HCT116 (cell line): ENCODE measurements around the gene HSP90AB1. TPM values are rescaled to one million over a fixed set of nuclear protein-coding genes. Genes with fewer than 3 reads are reported as not detected.

Source experiments
- ATAC-seq: fragments of 200-7000 bp; cut with Tn5 transposase; 2 replicates; pipeline ENCODE4 v1.9.1; 2020; ENCODE audit warnings: mild to moderate bottlenecking, moderate library complexity
- BruUV-seq: library from RNA; stranded (reverse); fragments of 400-500 nt; replicated peaks from 2 replicates; lab custom pipeline; 2021; lab: Mats Ljungman, UMichigan
- CTCF ChIA-PET: fragments of 300-600 bp; sonication (Branson Sonifier 250); formaldehyde crosslinking; loops from one replicate; lab custom pipeline; 2021; ENCODE audit warnings: antibody characterized with exemption; lab: Charles Lee
- POLR2A ChIA-PET: fragments of 300-600, 350-600 bp; sonication (Branson Sonifier 250); formaldehyde crosslinking; loops from one replicate; lab custom pipeline; 2021; ENCODE audit warnings: antibody characterized with exemption; lab: Charles Lee
- RAD21 ChIA-PET, 2 experiments: fragments of 300-600 bp; sonication (Branson Sonifier 250); formaldehyde crosslinking; loops; one replicate each; lab custom pipeline; 2023; ENCODE audit warnings: low total read pairs in 2 of 2; ENCODE audit not compliant: uncharacterized antibody in 2 of 2, unreplicated experiment in 2 of 2, low non-redundant PET in 1 of 2; lab: Charles Lee
- DNase-seq: peaks from one replicate; pipeline ENCODE4 v3.0.0-alpha.2; 2010; ENCODE audit warnings: low read depth, low spot score
- H2AFZ ChIP-seq: fragments of 200-600 bp; shearing (Covaris generic), sonication (generic); 2 replicates; pipeline ENCODE4 v1.6.1; 2017; ENCODE audit warnings: low read depth, mixed run types, mixed read lengths, antibody characterized with exemption, low read length; ENCODE audit not compliant: poor library complexity, severe bottlenecking
- H3K27ac ChIP-seq: 2 replicates; pipeline ENCODE4 v1.5.1; 2012; ENCODE audit warnings: low read depth, low read length
- H3K27me3 ChIP-seq: fragments of 200-600 bp; sonication (generic); 2 replicates; pipeline ENCODE4 v1.6.1; 2016; ENCODE audit warnings: mixed run types, low read length, mixed read lengths; ENCODE audit not compliant: insufficient read depth
- H3K36me3 ChIP-seq, 2 experiments: fragments of 200-500 bp in 1 of 2; fragments of 200-600 bp in 1 of 2; sonication (Bioruptor generic) in 1 of 2; sonication (generic) in 1 of 2; 2 replicates each; pipeline versions ENCODE4 v1.5.1 to v1.6.1; 2014 to 2016; ENCODE audit warnings: low read length in 2 of 2, inconsistent platforms in 1 of 2, mixed read lengths in 1 of 2, mixed run types in 1 of 2; ENCODE audit not compliant: insufficient read depth in 2 of 2, control insufficient read depth in 1 of 2
- H3K4me1 ChIP-seq, 2 experiments: fragments of 200-600 bp in 1 of 2; sonication (generic) in 1 of 2; 2 replicates each; pipeline versions ENCODE4 v1.5.1 to v1.6.1; 2012 to 2017; ENCODE audit warnings: low read length in 2 of 2, inconsistent platforms in 1 of 2, mild to moderate bottlenecking in 1 of 2, mixed read lengths in 1 of 2, mixed run types in 1 of 2, moderate library complexity in 1 of 2; ENCODE audit not compliant: insufficient read depth in 2 of 2, control insufficient read depth in 1 of 2
- H3K4me2 ChIP-seq: fragments of 200-600 bp; sonication (generic); 2 replicates; pipeline ENCODE4 v1.6.1; 2017; ENCODE audit warnings: mixed run types, low read length, mixed read lengths
- H3K4me3 ChIP-seq, 2 experiments: fragments of 200-600 bp in 1 of 2; sonication (generic) in 1 of 2; replicated peaks in 1 of 2; 2 replicates each; pipeline ENCODE4 v1.5.1; 2011 to 2016; ENCODE audit warnings: low read length in 2 of 2, control low read depth in 1 of 2, low read depth in 1 of 2, mild to moderate bottlenecking in 1 of 2, mixed read lengths in 1 of 2, mixed run types in 1 of 2
- H3K79me2 ChIP-seq: fragments of 200-600 bp; sonication (generic); 2 replicates; pipeline ENCODE4 v1.6.1; 2017; ENCODE audit warnings: mild to moderate bottlenecking, mixed run types, low read length, moderate library complexity, mixed read lengths; ENCODE audit not compliant: insufficient read depth
- H3K9ac ChIP-seq: fragments of 200-600 bp; sonication (generic); 2 replicates; pipeline ENCODE4 v1.6.1; 2016; ENCODE audit warnings: low read length, mixed read lengths
- H3K9me2 ChIP-seq: fragments of 200-600 bp; sonication (generic), shearing (Covaris generic); 2 replicates; pipeline ENCODE4 v1.6.1; 2017; ENCODE audit warnings: mixed run types, mild to moderate bottlenecking, moderate library complexity; ENCODE audit not compliant: insufficient read depth
- H3K9me3 ChIP-seq, 2 experiments: fragments of 200-500 bp in 1 of 2; fragments of 200-600 bp in 1 of 2; sonication (Bioruptor generic) in 1 of 2; sonication (generic) in 1 of 2; 2 replicates each; pipeline ENCODE4 v1.6.1; 2014 to 2017; ENCODE audit warnings: low read length in 2 of 2, mixed read lengths in 2 of 2, inconsistent platforms in 1 of 2, low read depth in 1 of 2, mild to moderate bottlenecking in 1 of 2, mixed run types in 1 of 2, moderate library complexity in 1 of 2; ENCODE audit not compliant: control insufficient read depth in 1 of 2, insufficient read depth in 1 of 2
- H4K20me1 ChIP-seq: fragments of 200-600 bp; sonication (generic), shearing (Covaris generic); 2 replicates; pipeline ENCODE4 v1.6.1; 2017; ENCODE audit warnings: mixed run types, mild to moderate bottlenecking, moderate library complexity; ENCODE audit not compliant: insufficient read depth
- EGR1 ChIP-seq: IDR thresholded peaks from 2 replicates; pipeline ENCODE4 v1.6.1; 2012; ENCODE audit warnings: low read depth
- ELF1 ChIP-seq: IDR thresholded peaks from 2 replicates; pipeline ENCODE4 v1.6.1; 2012; ENCODE audit warnings: low read depth, borderline replicate concordance
- FOSL1 ChIP-seq: IDR thresholded peaks from 2 replicates; pipeline ENCODE4 v1.6.1; 2012; ENCODE audit warnings: low read depth
- JUND ChIP-seq: IDR thresholded peaks from 2 replicates; pipeline ENCODE4 v1.6.1; 2012
- POLR2A ChIP-seq: IDR thresholded peaks from 2 replicates; pipeline ENCODE4 v1.7.0; 2011; ENCODE audit warnings: borderline replicate concordance; ENCODE audit not compliant: insufficient read depth, insufficient read length; ENCODE audit errors: extremely low read depth
- POLR2AphosphoS5 ChIP-seq: IDR thresholded peaks from 2 replicates; pipeline ENCODE4 v1.6.1; 2011; ENCODE audit warnings: mild to moderate bottlenecking, low read depth, low read length, moderate library complexity
- RAD21 ChIP-seq: IDR thresholded peaks from 2 replicates; pipeline ENCODE4 v1.6.1; 2012; ENCODE audit warnings: low read depth, mild to moderate bottlenecking
- ZNF274 ChIP-seq: fragments of 200-500 bp; sonication (Bioruptor generic); IDR thresholded peaks from 2 replicates; pipeline ENCODE4 v1.6.1; 2014; ENCODE audit warnings: mild to moderate bottlenecking, low read depth, low read length, inconsistent platforms
- intact Hi-C: fragments of 100-400 bp; cut with micrococcal nuclease; formaldehyde crosslinking; loops from 2 replicates; pipeline ENCODE4 v1.10.0; 2022
- total RNA-seq: library from RNA; stranded (reverse); gene quantifications from one replicate; pipeline ENCODE4 v1.2.1, GENCODE V29; 2021; ENCODE audit not compliant: unreplicated experiment

HSP90AB1 gene
- total RNA-seq, 1 experiment from 2014 or later, result 2,554 TPM

DNA sequence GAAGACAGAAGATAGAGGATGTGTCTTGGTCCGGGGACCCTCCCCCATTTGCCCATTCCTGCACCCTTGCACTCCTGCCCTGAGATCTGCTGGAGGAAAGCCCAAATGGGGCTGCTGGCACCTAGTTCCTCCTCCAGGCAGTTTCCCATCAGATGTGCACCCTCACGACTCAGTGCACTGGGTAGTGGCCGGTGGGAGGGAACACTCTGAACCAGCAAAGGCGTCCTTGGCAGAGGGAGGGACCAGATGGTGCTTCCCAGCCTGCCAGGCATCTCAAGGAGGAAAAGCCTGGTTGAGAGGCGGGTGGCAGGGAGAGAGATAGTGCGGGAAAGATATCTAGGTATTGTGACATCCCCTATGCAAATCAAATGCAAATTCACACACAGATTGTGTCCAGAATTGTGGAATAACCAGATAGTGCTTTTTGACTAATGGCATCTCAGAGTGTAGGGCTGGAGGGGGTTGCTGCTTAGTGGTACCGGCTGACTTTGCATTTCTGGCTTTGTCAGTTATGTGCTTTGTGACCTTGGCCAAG is 42.9 kb downstream of the HSP90AB1 start:
- Histone ChIP-seq H3K79me2 (no peaks in the 10 kb centered on the region), H3K27ac (no peak overlapping the region), H3K4me1 (peaks cover 2 to 3% of the 10 kb centered on the region in 2 experiments; a peak in 3 of 4 replicates), H4K20me1 (no peaks in the 10 kb centered on the region), H3K9me3 (no peaks in the 10 kb centered on the region), H2AFZ (no peak overlapping the region), H3K4me2 (no peak overlapping the region), H3K27me3 (peaks cover 33% of the 10 kb centered on the region), H3K36me3 (no peaks in the 10 kb centered on the region), H3K9ac (no peak overlapping the region), H3K9me2 (no peaks in the 10 kb centered on the region), H3K4me3 (no peak overlapping the region)
- ChIA-PET CTCF (no interaction called here), RAD21 (no interaction called here), POLR2A (no interaction called here)
- ATAC-seq (no peak), DNase-seq (no peak)
- no TSS peak for BruUV-seq
- no peak for TF ChIP-seq ELF1
- no peak for TF ChIP-seq FOSL1
- intact Hi-C loops, result no loop called here

GRCh38 chr6:44291841-44292240 is 44.9 kb downstream of the HSP90AB1 start:
- Histone ChIP-seq H3K4me1 (peaks cover 4 to 9% of the 10 kb centered on the region in 2 experiments; a peak in 3 of 4 replicates), H3K79me2 (no peaks in the 10 kb centered on the region), H3K4me3 (no peak overlapping the region), H3K36me3 (no peaks in the 10 kb centered on the region), H3K9me2 (no peaks in the 10 kb centered on the region), H3K4me2 (no peak overlapping the region), H3K9ac (no peak overlapping the region), H3K9me3 (no peaks in the 10 kb centered on the region), H3K27ac (no peak overlapping the region), H2AFZ (no peak overlapping the region), H4K20me1 (no peaks in the 10 kb centered on the region), H3K27me3 (peaks cover 22% of the 10 kb centered on the region)
- intact Hi-C loops, result no loop called here
- TF ChIP-seq RAD21 (no peak), EGR1 (no peak), ZNF274 (no peak), JUND (no peak), POLR2AphosphoS5 (no peak), POLR2A (no peak)
- no peak for ATAC-seq
- RAD21 ChIA-PET, result no interaction called here
- POLR2A ChIA-PET, result interaction anchor here (1.0 kb wide), 1 partner anchor 17 kb away, joined by 3 read pairs; no protein-coding TSS in a partner anchor
- CTCF ChIA-PET, result no interaction called here
- no peak for DNase-seq
- BruUV-seq, result no TSS peak
